Hematopoietic multipotent progenitor cell (in vitro differentiated cells): ENCODE data around the gene UBIAD1. TPM values are rescaled to one million over a fixed set of nuclear protein-coding genes. Genes with fewer than 3 reads are reported as not detected.
A peak's percentile ranks its signal among the peaks of the same experiment; 100 is the strongest.

Source experiments
- DNase-seq, 3 donors: peaks; one replicate each; pipeline ENCODE4 v3.0.0-alpha.2; 2011 to 2015; ENCODE audit warnings: low read depth in 2 of 3, low spot score in 2 of 3
- total RNA-seq: library from RNA; depleted of rRNA; stranded (reverse); fragments of >200 nt; gene quantifications from one replicate; pipeline ENCODE4 v1.2.3, GENCODE V29; 2012

The UBIAD1 gene
- total RNA-seq, 1 donor, result 21.3 TPM

GRCh38 chr1:11308699-11309224 lies 35.8 kb downstream of the UBIAD1 start:
- no peak for DNase-seq

- no peak for DNase-seq
Measured at GRCh38 chr1:11309385-11309784, 36.4 kb downstream of the UBIAD1 start.

- DNase-seq, result peak in 1 of 3 donors; percentile 7
Measured at GRCh38 chr1:11311816-11312755, 39.1 kb downstream of the UBIAD1 start.

- DNase-seq, result no peak
Measured at GRCh38 chr1:11314959-11315358, 42.0 kb downstream of the UBIAD1 start.

GRCh38 chr1:11316701-11317100 lies 43.7 kb downstream of the UBIAD1 start:
- DNase-seq, result no peak

GRCh38 chr1:11318982-11319381 lies 46.0 kb downstream of the UBIAD1 start:
- no peak for DNase-seq

- peak in 2 of 3 donors; percentile 37 to 53 for DNase-seq
Measured at GRCh38 chr1:11320153-11320936, 47.3 kb downstream of the UBIAD1 start.

GRCh38 chr1:11321656-11322491 lies 48.9 kb downstream of the UBIAD1 start:
- no peak for DNase-seq

GRCh38 chr1:11324567-11325165 lies 51.7 kb downstream of the UBIAD1 start:
- DNase-seq, result no peak

- no peak for DNase-seq
Measured at GRCh38 chr1:11326070-11326469, 53.1 kb downstream of the UBIAD1 start.

GRCh38 chr1:11328444-11328843 lies 55.4 kb downstream of the UBIAD1 start:
- DNase-seq, result no peak

GRCh38 chr1:11330411-11330810 lies 57.4 kb downstream of the UBIAD1 start:
- no peak for DNase-seq

GRCh38 chr1:11331036-11331944 lies 58.3 kb downstream of the UBIAD1 start:
- DNase-seq, result no peak

GRCh38 chr1:11331945-11332546 lies 59.0 kb downstream of the UBIAD1 start:
- DNase-seq, result no peak

GRCh38 chr1:11333631-11334030 lies 60.6 kb downstream of the UBIAD1 start:
- no peak for DNase-seq

- DNase-seq, result no peak
Measured at GRCh38 chr1:11334261-11334804, 61.3 kb downstream of the UBIAD1 start.

- DNase-seq, result no peak
Measured at GRCh38 chr1:11334821-11335220, 61.8 kb downstream of the UBIAD1 start.

GRCh38 chr1:11335417-11336056 lies 62.5 kb downstream of the UBIAD1 start:
- DNase-seq, result no peak
